Lower leg skin (tissue), 4 donors: ENCODE measurements around the gene DNAJC22. TPM values are rescaled to one million over a fixed set of nuclear protein-coding genes. Genes with fewer than 3 reads are reported as not detected.

Source experiments
- DNase-seq, 2 donors: peaks; one replicate each; pipeline ENCODE4 v3.0.0-alpha.2; 2019; ENCODE audit warnings: low spot score in 2 of 2
- H3K4me3 ChIP-seq: fragments of 200-600 bp; sonication (generic); 2 replicates; pipeline ENCODE4 v1.5.1; 2017; ENCODE audit warnings: mild to moderate bottlenecking, low read depth; ENCODE audit not compliant: poor library complexity, severe bottlenecking
- CTCF ChIP-seq, 3 donors: fragments of 450-650 bp; IDR thresholded peaks; one replicate each; pipeline ENCODE4 v1.5.1; 2016; ENCODE audit warnings: antibody characterized with exemption in 3 of 3, mild to moderate bottlenecking in 3 of 3, moderate library complexity in 2 of 3
- POLR2A ChIP-seq, 2 donors: fragments of 450-650 bp; IDR thresholded peaks; one replicate each; pipeline ENCODE4 v1.6.1; 2016 to 2017; ENCODE audit warnings: antibody characterized with exemption in 2 of 2, mild to moderate bottlenecking in 1 of 2, moderate library complexity in 1 of 2
- WGBS, 2 donors: methylation state at CpG; one replicate each; pipeline ENCODE4 v1.1.5; 2018; 5-methylcytosine and 5-hydroxymethylcytosine counted together
- intact Hi-C: fragments of 100-400 bp; cut with DNase I; formaldehyde crosslinking; loops from one replicate; pipeline ENCODE4 v1.15.0; 2023; ENCODE audit warnings: low total_unique reads
- total RNA-seq, 4 donors: library from RNA; depleted of rRNA; stranded (reverse); fragments of >200 nt; gene quantifications; one replicate each; pipeline ENCODE4 v1.1.0, GENCODE V29; 2016

The DNAJC22 gene
- total RNA-seq, 4 donors from 2014 or later = 0.21 to 0.52 (median 0.35) TPM

- peak within 1 kb of the TSS; percentile 44 for H3K4me3 ChIP-seq
- TF ChIP-seq CTCF (IDR thresholded peaks at IDR 0.05) (no peak), POLR2A (IDR thresholded peaks at IDR 0.05) (no peak)
- 0 to 1% methylated on average over 59 to 62 of the region's 65 CpGs for WGBS, 2 donors
- DNase-seq = peak; percentile 98 to 99
- intact Hi-C loops = no loop called here
Measured at GRCh38 chr12:49322708-49323523, 23.8 kb upstream of the DNAJC22 start, which contains the start of gene TROAP. TROAP (plus strand) TSS chr12:49323255; CDS start chr12:49323609, 354 bp downstream.

- intact Hi-C loops = no loop called here
- WGBS, 2 donors = 9 to 13% methylated on average over 19 of the region's 19 CpGs
- TF ChIP-seq CTCF (IDR thresholded peaks at IDR 0.05) = no peak
- TF ChIP-seq POLR2A (IDR thresholded peaks at IDR 0.05) = no peak
- peak in 1 of 2 donors; percentile 45 for DNase-seq
- H3K4me3 ChIP-seq = no peak overlapping the region
Measured at GRCh38 chr12:49323524-49324097, 23.1 kb upstream of the DNAJC22 start.

- DNase-seq = peak in 1 of 2 donors; percentile 70
- TF ChIP-seq POLR2A (IDR thresholded peaks at IDR 0.05) (no peak), CTCF (IDR thresholded peaks at IDR 0.05) (no peak)
- no peak overlapping the region for H3K4me3 ChIP-seq
- intact Hi-C loops = no loop called here
- WGBS, 2 donors = 86 to 95% methylated on average over 4 to 6 of the region's 6 CpGs
Measured at GRCh38 chr12:49325606-49326005, 21.1 kb upstream of the DNAJC22 start.

GRCh38 chr12:49327368-49327767 is 19.3 kb upstream of the DNAJC22 start:
- intact Hi-C loops = no loop called here

GRCh38 chr12:49327887-49328286 is 18.8 kb upstream of the DNAJC22 start:
- WGBS, 2 donors = 90 to 93% methylated on average over 2 of the region's 2 CpGs
- H3K4me3 ChIP-seq = no peak overlapping the region
- TF ChIP-seq POLR2A (IDR thresholded peaks at IDR 0.05) (no peak), CTCF (IDR thresholded peaks at IDR 0.05) (no peak)
- DNase-seq = peak in 1 of 2 donors; percentile 4
- intact Hi-C loops = no loop called here

More at GRCh38 chr12:49327368-49327767, 19.3 kb upstream of the DNAJC22 start:
- TF ChIP-seq CTCF (IDR thresholded peaks at IDR 0.05) (no peak), POLR2A (IDR thresholded peaks at IDR 0.05) (no peak)
- no peak for DNase-seq
- no peak overlapping the region for H3K4me3 ChIP-seq
